SW 1271 (cell line): Measurements from ENCODE around the gene HYAL2.

ENCODE experiments used
- DNase-seq, 2 experiments: peaks; one replicate each; lab custom pipeline; 2025; lab: John Stamatoyannopoulos, UW

Gene HYAL2

GRCh38 chr3:50330330-50330729, 7.8 kb upstream of the HYAL2 start:
- DNase-seq, result no peak

GRCh38 chr3:50327943-50328691, 5.6 kb upstream of the HYAL2 start, which contains the start of gene TUSC2:
Gene TUSC2 (minus strand): TSS chr3:50328223. CDS start chr3:50328099, 124 bp downstream.
- DNase-seq, result peak; percentile 74 to 89

GRCh38 chr3:50327129-50327528, 4.6 kb upstream of the HYAL2 start:
- DNase-seq, result no peak

GRCh38 chr3:50326182-50326541, 3.6 kb upstream of the HYAL2 start:
- DNase-seq, result no peak

- no peak for DNase-seq
Measured at GRCh38 chr3:50325497-50326181, 3.1 kb upstream of the HYAL2 start.

- DNase-seq, result no peak
Measured at GRCh38 chr3:50325113-50325480, 2.6 kb upstream of the HYAL2 start.

- peak; percentile 13 to 63 for DNase-seq
Measured at GRCh38 chr3:50324351-50325112, 2.0 kb upstream of the HYAL2 start.

GRCh38 chr3:50323614-50324199, 1.2 kb upstream of the HYAL2 start:
- no peak for DNase-seq

- DNase-seq, result no peak
Measured at GRCh38 chr3:50323092-50323600, 601 bp upstream of the HYAL2 start.

- DNase-seq, result no peak
Measured at GRCh38 chr3:50322115-50322385, 495 bp downstream of the HYAL2 start.

GRCh38 chr3:50321336-50322114, 1.0 kb downstream of the HYAL2 start:
- peak; percentile 22 to 81 for DNase-seq

- DNase-seq, result peak in 1 of 2 experiments; percentile 43
Measured at GRCh38 chr3:50320853-50321335, 1.7 kb downstream of the HYAL2 start.

- no peak for DNase-seq
Measured at GRCh38 chr3:50319894-50320625, 2.5 kb downstream of the HYAL2 start.

GRCh38 chr3:50319181-50319893, 3.2 kb downstream of the HYAL2 start:
- no peak for DNase-seq

GRCh38 chr3:50318615-50319014, 3.9 kb downstream of the HYAL2 start:
- DNase-seq, result no peak

GRCh38 chr3:50318163-50318562, 4.4 kb downstream of the HYAL2 start:
- DNase-seq, result no peak

- no peak for DNase-seq
Measured at GRCh38 chr3:50317300-50317699, 5.2 kb downstream of the HYAL2 start.

GRCh38 chr3:50316657-50317242, 5.8 kb downstream of the HYAL2 start:
- peak in 1 of 2 experiments; percentile 22 for DNase-seq

- no peak for DNase-seq
Measured at GRCh38 chr3:50314816-50315215, 7.7 kb downstream of the HYAL2 start.

GRCh38 chr3:50314342-50314741, 8.2 kb downstream of the HYAL2 start:
- no peak for DNase-seq
